ENCODE data around the gene CDH11. TPM values are rescaled to one million over a fixed set of nuclear protein-coding genes. Genes with fewer than 3 reads are reported as not detected.
A peak's percentile ranks its signal among the peaks of the same experiment; 100 is the strongest.

The CDH11 gene
- total RNA-seq, 1 donor from 2014 or later, result 7.3 TPM

- intact Hi-C loops (cut with micrococcal nuclease), result no loop called here
- no peak for DNase-seq
- no peak for ATAC-seq
Measured at GRCh38 chr16:64957246-64957645, 164.6 kb downstream of the CDH11 start.

- DNase-seq (no peak), ATAC-seq (peak; percentile 63)
- intact Hi-C loops (cut with micrococcal nuclease), result no loop called here
Measured at GRCh38 chr16:64952177-64952576, 169.7 kb downstream of the CDH11 start.

- intact Hi-C loops (cut with micrococcal nuclease), result no loop called here
- DNase-seq (no peak), ATAC-seq (no peak)
Measured at GRCh38 chr16:64951193-64951592, 170.7 kb downstream of the CDH11 start.

GRCh38 chr16:64950731-64951130 is 171.1 kb downstream of the CDH11 start:
- intact Hi-C loops (cut with micrococcal nuclease), result no loop called here
- ATAC-seq (no peak), DNase-seq (no peak)

GRCh38 chr16:64950262-64950661 is 171.6 kb downstream of the CDH11 start:
- no peak for ATAC-seq
- DNase-seq, result no peak
- intact Hi-C loops (cut with micrococcal nuclease), result no loop called here

GRCh38 chr16:64948056-64948455 is 173.8 kb downstream of the CDH11 start:
- intact Hi-C loops (cut with micrococcal nuclease), result no loop called here
- ATAC-seq (no peak), DNase-seq (no peak)

GRCh38 chr16:64947651-64948050 is 174.2 kb downstream of the CDH11 start:
- ATAC-seq (no peak), DNase-seq (no peak)
- intact Hi-C loops (cut with micrococcal nuclease), result no loop called here

- intact Hi-C loops (cut with micrococcal nuclease), result no loop called here
- DNase-seq, result no peak
- ATAC-seq, result peak; percentile 92
Measured at GRCh38 chr16:64933885-64934284, 188.0 kb downstream of the CDH11 start.

- intact Hi-C loops (cut with micrococcal nuclease), result no loop called here
- DNase-seq (no peak), ATAC-seq (no peak)
Measured at GRCh38 chr16:64926476-64926875, 195.4 kb downstream of the CDH11 start.

GRCh38 chr16:64925166-64925565 is 196.7 kb downstream of the CDH11 start:
- DNase-seq (peak; percentile 29), ATAC-seq (peak; percentile 83)
- intact Hi-C loops (cut with micrococcal nuclease), result no loop called here

- intact Hi-C loops (cut with micrococcal nuclease), result no loop called here
- DNase-seq (no peak), ATAC-seq (no peak)
Measured at GRCh38 chr16:64924086-64924485, 197.8 kb downstream of the CDH11 start.

GRCh38 chr16:64919929-64920607 is 201.8 kb downstream of the CDH11 start:
- ATAC-seq (no peak), DNase-seq (no peak)
- intact Hi-C loops (cut with micrococcal nuclease), result no loop called here

GRCh38 chr16:64919141-64919540 is 202.7 kb downstream of the CDH11 start:
- intact Hi-C loops (cut with micrococcal nuclease), result no loop called here

GRCh38 chr16:64916051-64916450 is 205.8 kb downstream of the CDH11 start:
- intact Hi-C loops (cut with micrococcal nuclease), result no loop called here
- no peak for ATAC-seq
- no peak for DNase-seq

More at GRCh38 chr16:64919141-64919540, 202.7 kb downstream of the CDH11 start:
- no peak for DNase-seq
- no peak for ATAC-seq

- ATAC-seq (peak; percentile 99), DNase-seq (peak; percentile 62)
- intact Hi-C loops (cut with micrococcal nuclease), result no loop called here
Measured at GRCh38 chr16:64910356-64910755, 211.5 kb downstream of the CDH11 start.

GRCh38 chr16:64907844-64908243 is 214.0 kb downstream of the CDH11 start:
- ATAC-seq (peak; percentile 36), DNase-seq (no peak)
- intact Hi-C loops (cut with micrococcal nuclease), result no loop called here

GRCh38 chr16:64903770-64904169 is 218.1 kb downstream of the CDH11 start:
- DNase-seq, result no peak
- intact Hi-C loops (cut with micrococcal nuclease), result no loop called here
- ATAC-seq, result no peak

GRCh38 chr16:64900517-64900916 is 221.3 kb downstream of the CDH11 start:
- intact Hi-C loops (cut with micrococcal nuclease), result no loop called here
- ATAC-seq, result no peak
- no peak for DNase-seq

GRCh38 chr16:64900019-64900418 is 221.8 kb downstream of the CDH11 start:
- ATAC-seq, result no peak
- intact Hi-C loops (cut with micrococcal nuclease), result no loop called here
- no peak for DNase-seq

GRCh38 chr16:64898159-64898558 is 223.7 kb downstream of the CDH11 start:
- DNase-seq, result no peak
- intact Hi-C loops (cut with micrococcal nuclease), result no loop called here
- ATAC-seq, result peak; percentile 36

Measured in left ventricle myocardium superior (tissue), 1 donor.